GM18951 (cell line): ENCODE data around the gene ERC2.
"Not testable (repeated sequence)": the region's sequence is repeated elsewhere in the genome, so short reads cannot be mapped to it uniquely, and the experiment has no call there.

ENCODE experiments used
- POLR2A ChIP-seq: IDR thresholded peaks from 4 replicates; pipeline ENCODE4 v1.6.1; 2011; ENCODE audit warnings: mild to moderate bottlenecking; ENCODE audit not compliant: insufficient read length, insufficient read depth; ENCODE audit errors: extremely low read depth
- in situ Hi-C: fragments of 300-500 bp; cut with MboI; formaldehyde crosslinking; loops from one replicate; pipeline ENCODE4 v1.12.0; 2022; ENCODE audit warnings: low sequenced_read_pairs, mixed read lengths, inconsistent platforms; ENCODE audit not compliant: unreplicated experiment

The ERC2 gene

GRCh38 chr3:55521738-55522421, 946.4 kb downstream of the ERC2 start:
- in situ Hi-C loops: no loop called here
- no peak for TF ChIP-seq POLR2A

- TF ChIP-seq POLR2A: no peak
- in situ Hi-C loops: no loop called here
Observed at GRCh38 chr3:55521064-55521737, 947.1 kb downstream of the ERC2 start.

- no peak for TF ChIP-seq POLR2A
- in situ Hi-C loops: no loop called here
Observed at GRCh38 chr3:55519019-55519418, 949.2 kb downstream of the ERC2 start.

GRCh38 chr3:55518451-55518850, 949.8 kb downstream of the ERC2 start:
- no peak for TF ChIP-seq POLR2A
- in situ Hi-C loops: no loop called here

GRCh38 chr3:55516392-55517030, 951.8 kb downstream of the ERC2 start:
- in situ Hi-C loops: no loop called here
- no peak for TF ChIP-seq POLR2A

- no peak for TF ChIP-seq POLR2A
Observed at GRCh38 chr3:55515550-55516246, 952.6 kb downstream of the ERC2 start.

GRCh38 chr3:55514962-55515361, 953.3 kb downstream of the ERC2 start:
- in situ Hi-C loops: no loop called here
- TF ChIP-seq POLR2A: no peak

More at GRCh38 chr3:55515550-55516246, 952.6 kb downstream of the ERC2 start:
- in situ Hi-C loops: no loop called here

GRCh38 chr3:55512571-55513343, 955.5 kb downstream of the ERC2 start:
- no peak for TF ChIP-seq POLR2A
- in situ Hi-C loops: no loop called here

GRCh38 chr3:55511895-55512570, 956.2 kb downstream of the ERC2 start:
- TF ChIP-seq POLR2A: no peak
- in situ Hi-C loops: no loop called here

GRCh38 chr3:55508335-55508734, 959.9 kb downstream of the ERC2 start:
- no peak for TF ChIP-seq POLR2A
- in situ Hi-C loops: no loop called here

GRCh38 chr3:55507808-55508207, 960.5 kb downstream of the ERC2 start:
- TF ChIP-seq POLR2A: no peak
- in situ Hi-C loops: no loop called here

GRCh38 chr3:55505776-55506175, 962.5 kb downstream of the ERC2 start:
- in situ Hi-C loops: no loop called here
- TF ChIP-seq POLR2A: no peak

- in situ Hi-C loops: not testable (repeated sequence)
Observed at GRCh38 chr3:55505102-55505501, 963.2 kb downstream of the ERC2 start.
